MCF 10A (cell line): ENCODE data around the gene OR12D1. TPM values are rescaled to one million over a fixed set of nuclear protein-coding genes. Genes with fewer than 3 reads are reported as not detected.

Experiments used
- BruUV-seq: library from RNA; stranded (reverse); fragments of 400-500 nt; replicated peaks from 2 replicates; lab custom pipeline; 2021; lab: Mats Ljungman, UMichigan
- CTCF ChIA-PET: fragments of 300-600 bp; sonication (Branson Sonifier 250); formaldehyde crosslinking; extraction: SDS; loops from one replicate; lab custom pipeline; 2021; ENCODE audit warnings: antibody characterized with exemption, inconsistent platforms; lab: Yijun Ruan, JAX
- POLR2A ChIA-PET: fragments of 300-600, 350-650 bp; sonication (Branson Sonifier 250); formaldehyde crosslinking; extraction: SDS; loops from one replicate; lab custom pipeline; 2020; ENCODE audit warnings: antibody characterized with exemption, inconsistent platforms; lab: Yijun Ruan, JAX
- DNase-seq: peaks from one replicate; pipeline ENCODE4 v3.0.0-alpha.2; 2018; ENCODE audit not compliant: unreplicated experiment
- H3K27ac Mint-ChIP-seq: one replicate; pipeline ENCODE4 v1.8.0; 2022; ENCODE audit warnings: mild to moderate bottlenecking, low read depth, mixed read lengths; ENCODE audit not compliant: unreplicated experiment
- H3K27me3 Mint-ChIP-seq: one replicate; pipeline ENCODE4 v1.8.0; 2022; ENCODE audit warnings: mixed read lengths; ENCODE audit not compliant: insufficient read depth, unreplicated experiment
- H3K36me3 Mint-ChIP-seq: one replicate; pipeline ENCODE4 v1.8.0; 2022; ENCODE audit warnings: mild to moderate bottlenecking, moderate library complexity, mixed read lengths; ENCODE audit not compliant: insufficient read depth, unreplicated experiment
- H3K4me1 Mint-ChIP-seq: one replicate; pipeline ENCODE4 v1.8.0; 2022; ENCODE audit warnings: mixed read lengths; ENCODE audit not compliant: insufficient read depth, unreplicated experiment
- H3K4me3 Mint-ChIP-seq: one replicate; pipeline ENCODE4 v1.8.0; 2022; ENCODE audit warnings: mild to moderate bottlenecking, moderate library complexity, mixed read lengths; ENCODE audit not compliant: unreplicated experiment
- H3K9me3 Mint-ChIP-seq: one replicate; pipeline ENCODE4 v1.8.0; 2022; ENCODE audit warnings: mixed read lengths; ENCODE audit not compliant: unreplicated experiment
- intact Hi-C: fragments of 100-400 bp; cut with micrococcal nuclease; formaldehyde crosslinking; loops from 2 replicates; pipeline ENCODE4 v1.14.1; 2022
- total RNA-seq: library from RNA; stranded (reverse); gene quantifications from 2 replicates; pipeline ENCODE4 v1.2.3, GENCODE V29; 2022
- TF ChIP-seq, protein P1 (sequence below): fragments of 200-600 bp; IDR thresholded peaks from one replicate; pipeline ENCODE4 v1.8.0; 2022; ENCODE audit warnings: antibody characterized with exemption, mild to moderate bottlenecking; ENCODE audit not compliant: unreplicated experiment

Gene OR12D1
- total RNA-seq, 1 experiment from 2014 or later: not detected

DNA sequence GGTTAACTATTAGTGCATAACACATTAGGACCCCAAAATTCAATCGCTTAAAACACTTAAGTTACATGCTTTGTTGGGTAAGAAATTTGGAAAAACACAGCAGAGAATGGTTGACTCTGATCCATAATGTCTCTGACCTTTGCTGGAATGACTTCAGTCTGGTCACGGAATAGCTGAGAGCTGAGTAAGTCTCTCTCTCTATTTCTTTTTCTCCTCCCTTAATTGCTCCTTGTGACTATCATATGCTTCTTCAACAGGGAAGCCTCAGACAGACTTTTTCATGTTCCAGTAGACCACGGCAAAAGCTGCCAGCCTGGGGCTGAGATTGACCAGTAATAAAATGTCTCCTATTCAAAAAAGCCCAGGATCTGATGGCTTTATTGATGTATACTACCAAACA is 4.8 kb downstream of the OR12D1 start:
- Mint-ChIP-seq H3K27ac (no peak overlapping the region), H3K4me3 (no peak overlapping the region), H3K9me3 (no peaks in the 10 kb centered on the region), H3K27me3 (peaks cover 69% of the 10 kb centered on the region), H3K36me3 (no peaks in the 10 kb centered on the region), H3K4me1 (no peaks in the 10 kb centered on the region)
- TF ChIP-seq, protein P1, sequence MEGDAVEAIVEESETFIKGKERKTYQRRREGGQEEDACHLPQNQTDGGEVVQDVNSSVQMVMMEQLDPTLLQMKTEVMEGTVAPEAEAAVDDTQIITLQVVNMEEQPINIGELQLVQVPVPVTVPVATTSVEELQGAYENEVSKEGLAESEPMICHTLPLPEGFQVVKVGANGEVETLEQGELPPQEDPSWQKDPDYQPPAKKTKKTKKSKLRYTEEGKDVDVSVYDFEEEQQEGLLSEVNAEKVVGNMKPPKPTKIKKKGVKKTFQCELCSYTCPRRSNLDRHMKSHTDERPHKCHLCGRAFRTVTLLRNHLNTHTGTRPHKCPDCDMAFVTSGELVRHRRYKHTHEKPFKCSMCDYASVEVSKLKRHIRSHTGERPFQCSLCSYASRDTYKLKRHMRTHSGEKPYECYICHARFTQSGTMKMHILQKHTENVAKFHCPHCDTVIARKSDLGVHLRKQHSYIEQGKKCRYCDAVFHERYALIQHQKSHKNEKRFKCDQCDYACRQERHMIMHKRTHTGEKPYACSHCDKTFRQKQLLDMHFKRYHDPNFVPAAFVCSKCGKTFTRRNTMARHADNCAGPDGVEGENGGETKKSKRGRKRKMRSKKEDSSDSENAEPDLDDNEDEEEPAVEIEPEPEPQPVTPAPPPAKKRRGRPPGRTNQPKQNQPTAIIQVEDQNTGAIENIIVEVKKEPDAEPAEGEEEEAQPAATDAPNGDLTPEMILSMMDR: no peak
- intact Hi-C loops: no loop called here
- BruUV-seq: no TSS peak
- ChIA-PET CTCF (interaction anchor here (1.6 kb wide), 1 partner anchor 170 kb away, joined by 4 read pairs; no protein-coding TSS in a partner anchor), POLR2A (no interaction called here)
- no peak for DNase-seq

DNA sequence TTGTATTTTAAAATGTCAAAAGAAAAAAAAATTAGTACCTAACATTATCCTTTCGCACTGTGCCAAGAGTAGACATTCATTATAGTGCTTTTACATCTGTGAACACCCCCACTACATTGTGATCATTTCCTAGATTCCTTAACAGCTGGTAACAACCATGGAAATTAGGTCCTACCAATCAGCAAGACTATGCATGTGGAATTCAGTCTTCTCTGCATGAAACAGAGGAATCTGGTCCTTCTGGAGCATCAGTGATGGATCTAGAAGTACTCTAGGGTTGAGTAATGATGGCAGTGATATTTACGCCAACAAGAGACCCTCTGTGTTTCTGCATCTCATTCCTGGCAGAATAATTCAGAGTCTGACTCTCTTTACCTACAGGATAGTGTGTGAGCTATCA is 9.4 kb downstream of the OR12D1 start:
- CTCF ChIA-PET: interaction anchor here (0.6 kb wide), 1 partner anchor 165 kb away, joined by 3 read pairs; no protein-coding TSS in a partner anchor
- Mint-ChIP-seq H3K27ac (no peak overlapping the region), H3K36me3 (no peaks in the 10 kb centered on the region), H3K4me1 (no peaks in the 10 kb centered on the region), H3K9me3 (no peaks in the 10 kb centered on the region), H3K27me3 (peaks cover 83% of the 10 kb centered on the region), H3K4me3 (no peak overlapping the region)
- POLR2A ChIA-PET: no interaction called here
- intact Hi-C loops: no loop called here
- TF ChIP-seq, protein P1: no peak
- BruUV-seq: no TSS peak
- no peak for DNase-seq

DNA sequence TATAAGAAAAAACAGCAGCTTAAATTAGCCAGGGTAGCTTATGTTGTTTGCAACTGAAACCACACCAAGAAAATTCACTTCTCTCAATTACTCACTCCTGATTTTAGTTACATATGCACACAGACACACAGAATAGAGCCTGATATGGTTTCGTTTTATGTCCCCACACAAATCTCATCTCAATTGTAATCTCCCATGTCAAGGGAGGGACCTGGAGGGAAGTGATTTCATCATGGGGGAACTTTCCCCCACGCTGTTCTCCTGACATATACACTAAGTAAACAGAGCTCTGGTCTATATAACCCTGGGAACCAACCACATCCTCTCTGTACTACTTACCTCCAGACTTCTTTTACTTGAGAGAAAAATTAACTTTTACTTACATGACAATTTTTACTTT is 9.8 kb downstream of the OR12D1 start:
- Mint-ChIP-seq H3K9me3 (no peaks in the 10 kb centered on the region), H3K27ac (no peak overlapping the region), H3K27me3 (peaks cover 87% of the 10 kb centered on the region), H3K4me3 (no peak overlapping the region), H3K4me1 (no peaks in the 10 kb centered on the region), H3K36me3 (no peaks in the 10 kb centered on the region)
- POLR2A ChIA-PET: interaction anchor here (1.1 kb wide), 1 partner anchor 8 kb away, joined by 3 read pairs; no protein-coding TSS in a partner anchor
- no peak for DNase-seq
- TF ChIP-seq, protein P1: no peak
- intact Hi-C loops: no loop called here
- no TSS peak for BruUV-seq
- CTCF ChIA-PET: interaction anchor here (0.6 kb wide), 1 partner anchor 165 kb away, joined by 3 read pairs; no protein-coding TSS in a partner anchor

DNA sequence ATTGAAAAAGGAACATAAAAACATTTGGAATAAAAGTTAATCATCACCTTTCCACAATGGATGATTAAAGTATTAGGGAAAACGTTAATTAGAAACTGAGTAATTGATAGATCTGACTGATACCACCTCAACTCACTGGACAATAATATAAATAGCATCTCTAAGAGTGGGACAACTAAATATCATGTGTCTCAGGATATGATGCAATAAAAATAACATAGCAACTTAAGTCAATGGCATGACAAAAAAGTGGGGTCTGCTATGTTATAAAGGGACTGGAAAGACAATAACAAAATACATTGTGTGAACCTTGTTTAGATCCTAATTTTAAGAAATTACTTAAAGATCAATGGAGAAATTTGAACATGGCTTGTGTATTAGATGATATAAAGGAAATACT is 10.3 kb downstream of the OR12D1 start:
- Mint-ChIP-seq H3K27ac (no peak overlapping the region), H3K9me3 (no peaks in the 10 kb centered on the region), H3K27me3 (peaks cover 92% of the 10 kb centered on the region), H3K36me3 (no peaks in the 10 kb centered on the region), H3K4me1 (no peaks in the 10 kb centered on the region), H3K4me3 (no peak overlapping the region)
- TF ChIP-seq, protein P1: no peak
- no TSS peak for BruUV-seq
- intact Hi-C loops: no loop called here
- no peak for DNase-seq
- ChIA-PET POLR2A (interaction anchor here (1.1 kb wide), 1 partner anchor 9 kb away, joined by 3 read pairs; no protein-coding TSS in a partner anchor), CTCF (interaction anchor here (0.6 kb wide), 1 partner anchor 164 kb away, joined by 3 read pairs; no protein-coding TSS in a partner anchor)
